ENCODE results near the gene SLC12A3.

The SLC12A3 gene

GRCh38 chr16:56869513-56870275 is 4.7 kb downstream of the SLC12A3 start:
- ChIA-PET CTCF (interaction anchor here (1.1 kb wide), 1 partner anchor 76 kb away, joined by 3 read pairs; no protein-coding TSS in a partner anchor), POLR2A (no interaction called here)
- peak; percentile 34 for DNase-seq (ENCODE audit: extremely low spot score)
- TF ChIP-seq FOXA1 (IDR thresholded peaks at IDR 0.05) (no peak), TARDBP (IDR thresholded peaks at IDR 0.05) (no peak), SUZ12 (IDR thresholded peaks at IDR 0.05) (no peak), PKNOX1 (IDR thresholded peaks at IDR 0.05) (no peak), ZNF384 (IDR thresholded peaks at IDR 0.05) (no peak), SP1 (IDR thresholded peaks at IDR 0.05) (no peak), ELF4 (IDR thresholded peaks at IDR 0.05) (no peak), FOXK2 (IDR thresholded peaks at IDR 0.05) (no peak), L3MBTL2 (conservative IDR thresholded peaks at IDR 0.05) (no peak)

GRCh38 chr16:56870276-56870888 is 5.4 kb downstream of the SLC12A3 start:
- CTCF ChIA-PET: no interaction called here
- no peak for TF ChIP-seq FOXK2 (IDR thresholded peaks at IDR 0.05)
- TF ChIP-seq FOXA1 (IDR thresholded peaks at IDR 0.05): no peak
- TF ChIP-seq NFRKB (IDR thresholded peaks at IDR 0.05): no peak
- no peak for TF ChIP-seq CTBP1 (IDR thresholded peaks at IDR 0.05; ENCODE audit: borderline replicate concordance)
- TF ChIP-seq HDGF (IDR thresholded peaks at IDR 0.05; ENCODE audit: borderline replicate concordance): no peak
- no peak for TF ChIP-seq LEF1 (IDR thresholded peaks at IDR 0.05; ENCODE audit: borderline replicate concordance)
- no peak for TF ChIP-seq L3MBTL2 (conservative IDR thresholded peaks at IDR 0.05)
- TF ChIP-seq BHLHE40 (IDR thresholded peaks at IDR 0.05; ENCODE audit: borderline replicate concordance): no peak
- no peak for TF ChIP-seq TARDBP (IDR thresholded peaks at IDR 0.05)
- TF ChIP-seq ELF4 (IDR thresholded peaks at IDR 0.05): no peak
- TF ChIP-seq FOXM1 (IDR thresholded peaks at IDR 0.05; ENCODE audit: borderline replicate concordance): no peak
- no peak for TF ChIP-seq ARNT (IDR thresholded peaks at IDR 0.05)
- no peak for TF ChIP-seq PKNOX1 (IDR thresholded peaks at IDR 0.05)
- TF ChIP-seq SP1 (IDR thresholded peaks at IDR 0.05): no peak
- no peak for TF ChIP-seq SUZ12 (IDR thresholded peaks at IDR 0.05)
- no peak for TF ChIP-seq ZNF384 (IDR thresholded peaks at IDR 0.05)
- DNase-seq (ENCODE audit: extremely low spot score): no peak
- POLR2A ChIA-PET: no interaction called here

- TF ChIP-seq L3MBTL2 (conservative IDR thresholded peaks at IDR 0.05) (no peak), SUZ12 (IDR thresholded peaks at IDR 0.05) (no peak), FOXK2 (IDR thresholded peaks at IDR 0.05) (no peak), ELF4 (IDR thresholded peaks at IDR 0.05) (no peak), FOXA1 (IDR thresholded peaks at IDR 0.05) (no peak), SP1 (IDR thresholded peaks at IDR 0.05) (no peak), TARDBP (IDR thresholded peaks at IDR 0.05) (no peak), LEF1 (IDR thresholded peaks at IDR 0.05; ENCODE audit: borderline replicate concordance) (no peak), ARNT (IDR thresholded peaks at IDR 0.05) (no peak), CTBP1 (IDR thresholded peaks at IDR 0.05; ENCODE audit: borderline replicate concordance) (no peak), FOXM1 (IDR thresholded peaks at IDR 0.05; ENCODE audit: borderline replicate concordance) (no peak), BHLHE40 (IDR thresholded peaks at IDR 0.05; ENCODE audit: borderline replicate concordance) (no peak)
- CTCF ChIA-PET: no interaction called here
- POLR2A ChIA-PET: no interaction called here
- DNase-seq (ENCODE audit: extremely low spot score): no peak
Observed at GRCh38 chr16:56871172-56871593, 6.2 kb downstream of the SLC12A3 start.

GRCh38 chr16:56872863-56873391 is 7.9 kb downstream of the SLC12A3 start:
- POLR2A ChIA-PET: no interaction called here
- no peak for TF ChIP-seq FOXK2 (IDR thresholded peaks at IDR 0.05)
- TF ChIP-seq ELF4 (IDR thresholded peaks at IDR 0.05): no peak
- TF ChIP-seq NFRKB (IDR thresholded peaks at IDR 0.05): no peak
- TF ChIP-seq FOXM1 (IDR thresholded peaks at IDR 0.05; ENCODE audit: borderline replicate concordance): no peak
- no peak for TF ChIP-seq SP1 (IDR thresholded peaks at IDR 0.05)
- no peak for TF ChIP-seq TARDBP (IDR thresholded peaks at IDR 0.05)
- no peak for TF ChIP-seq FOXA1 (IDR thresholded peaks at IDR 0.05)
- no peak for TF ChIP-seq PKNOX1 (IDR thresholded peaks at IDR 0.05)
- TF ChIP-seq ZNF384 (IDR thresholded peaks at IDR 0.05): no peak
- TF ChIP-seq LEF1 (IDR thresholded peaks at IDR 0.05; ENCODE audit: borderline replicate concordance): no peak
- no peak for TF ChIP-seq SUZ12 (IDR thresholded peaks at IDR 0.05)
- TF ChIP-seq ARNT (IDR thresholded peaks at IDR 0.05): no peak
- no peak for TF ChIP-seq L3MBTL2 (conservative IDR thresholded peaks at IDR 0.05)
- TF ChIP-seq BHLHE40 (IDR thresholded peaks at IDR 0.05; ENCODE audit: borderline replicate concordance): no peak
- TF ChIP-seq CTBP1 (IDR thresholded peaks at IDR 0.05; ENCODE audit: borderline replicate concordance): no peak
- no peak for TF ChIP-seq HDGF (IDR thresholded peaks at IDR 0.05; ENCODE audit: borderline replicate concordance)
- DNase-seq (ENCODE audit: extremely low spot score): no peak
- CTCF ChIA-PET: no interaction called here

GRCh38 chr16:56874800-56875199 is 9.8 kb downstream of the SLC12A3 start:
- ChIA-PET CTCF (interaction anchor here (1.0 to 1.3 kb wide), 2 partner anchors 9 to 22 kb away, joined by 3 read pairs; no protein-coding TSS in a partner anchor), POLR2A (no interaction called here)
- no peak for DNase-seq (ENCODE audit: extremely low spot score)
- no peak for TF ChIP-seq ZNF384 (IDR thresholded peaks at IDR 0.05)
- TF ChIP-seq CTBP1 (IDR thresholded peaks at IDR 0.05; ENCODE audit: borderline replicate concordance): no peak
- TF ChIP-seq L3MBTL2 (conservative IDR thresholded peaks at IDR 0.05): no peak
- TF ChIP-seq SUZ12 (IDR thresholded peaks at IDR 0.05): no peak
- TF ChIP-seq NFRKB (IDR thresholded peaks at IDR 0.05): no peak
- no peak for TF ChIP-seq SP1 (IDR thresholded peaks at IDR 0.05)
- TF ChIP-seq TARDBP (IDR thresholded peaks at IDR 0.05): no peak
- TF ChIP-seq HDGF (IDR thresholded peaks at IDR 0.05; ENCODE audit: borderline replicate concordance): no peak
- TF ChIP-seq BHLHE40 (IDR thresholded peaks at IDR 0.05; ENCODE audit: borderline replicate concordance): no peak
- TF ChIP-seq LEF1 (IDR thresholded peaks at IDR 0.05; ENCODE audit: borderline replicate concordance): no peak
- TF ChIP-seq FOXA1 (IDR thresholded peaks at IDR 0.05): no peak
- no peak for TF ChIP-seq FOXM1 (IDR thresholded peaks at IDR 0.05; ENCODE audit: borderline replicate concordance)
- no peak for TF ChIP-seq PKNOX1 (IDR thresholded peaks at IDR 0.05)
- no peak for TF ChIP-seq ARNT (IDR thresholded peaks at IDR 0.05)
- no peak for TF ChIP-seq ELF4 (IDR thresholded peaks at IDR 0.05)
- TF ChIP-seq FOXK2 (IDR thresholded peaks at IDR 0.05): no peak
